Activated CD4-positive, alpha-beta T cell treated with anti-CD3 and anti-CD28 coated beads for 4 hours (primary cell): Measurements from ENCODE around the gene EMC1.
A peak's percentile ranks its signal among the peaks of the same experiment; 100 is the strongest.

Source experiments
- DNase-seq, 2 donors: peaks; one replicate each; pipeline ENCODE4 v3.0.0-alpha.2; 2020

EMC1 gene

GRCh38 chr1:19213580-19213979 is 37.7 kb downstream of the EMC1 start:
- no peak for DNase-seq

GRCh38 chr1:19212167-19212566 is 39.2 kb downstream of the EMC1 start:
- DNase-seq, result no peak

DNA sequence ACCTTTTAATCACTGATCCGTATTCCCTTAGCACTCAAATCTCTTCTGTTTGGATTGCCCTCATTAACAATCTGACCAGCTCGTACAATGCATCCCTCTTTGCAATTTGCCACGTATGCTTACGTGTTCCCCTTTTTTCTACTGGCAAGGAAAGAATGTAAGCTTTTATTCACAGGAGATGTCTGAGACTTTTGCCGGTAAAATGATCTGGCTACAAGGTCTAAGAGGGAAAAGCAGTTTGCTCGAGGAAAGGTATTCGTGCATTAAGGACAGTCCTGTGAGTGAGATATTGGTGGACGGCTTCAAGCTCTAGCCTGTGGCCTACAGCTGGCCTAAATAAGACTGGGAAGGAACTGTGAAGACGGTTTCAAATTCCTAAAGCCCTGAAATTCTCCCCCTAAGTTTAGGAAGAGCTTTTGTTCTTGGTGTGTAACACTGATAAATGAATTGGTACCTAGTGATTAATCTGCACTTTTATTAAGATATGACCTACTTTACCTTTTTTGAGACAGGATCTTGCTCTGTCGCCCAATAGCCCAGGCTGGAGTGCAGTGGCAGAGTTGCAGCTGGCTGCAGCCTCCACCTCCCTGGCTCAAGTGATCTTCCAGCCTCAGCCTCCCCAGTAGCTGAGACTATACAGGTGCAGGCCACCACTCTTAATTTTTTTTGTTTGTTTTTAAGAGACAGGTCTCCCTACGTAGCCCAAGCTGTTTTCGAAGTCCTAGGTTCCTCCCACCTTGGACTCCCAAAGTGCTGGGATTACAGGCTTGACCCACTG is 40.4 kb downstream of the EMC1 start:
- DNase-seq, result no peak

DNA sequence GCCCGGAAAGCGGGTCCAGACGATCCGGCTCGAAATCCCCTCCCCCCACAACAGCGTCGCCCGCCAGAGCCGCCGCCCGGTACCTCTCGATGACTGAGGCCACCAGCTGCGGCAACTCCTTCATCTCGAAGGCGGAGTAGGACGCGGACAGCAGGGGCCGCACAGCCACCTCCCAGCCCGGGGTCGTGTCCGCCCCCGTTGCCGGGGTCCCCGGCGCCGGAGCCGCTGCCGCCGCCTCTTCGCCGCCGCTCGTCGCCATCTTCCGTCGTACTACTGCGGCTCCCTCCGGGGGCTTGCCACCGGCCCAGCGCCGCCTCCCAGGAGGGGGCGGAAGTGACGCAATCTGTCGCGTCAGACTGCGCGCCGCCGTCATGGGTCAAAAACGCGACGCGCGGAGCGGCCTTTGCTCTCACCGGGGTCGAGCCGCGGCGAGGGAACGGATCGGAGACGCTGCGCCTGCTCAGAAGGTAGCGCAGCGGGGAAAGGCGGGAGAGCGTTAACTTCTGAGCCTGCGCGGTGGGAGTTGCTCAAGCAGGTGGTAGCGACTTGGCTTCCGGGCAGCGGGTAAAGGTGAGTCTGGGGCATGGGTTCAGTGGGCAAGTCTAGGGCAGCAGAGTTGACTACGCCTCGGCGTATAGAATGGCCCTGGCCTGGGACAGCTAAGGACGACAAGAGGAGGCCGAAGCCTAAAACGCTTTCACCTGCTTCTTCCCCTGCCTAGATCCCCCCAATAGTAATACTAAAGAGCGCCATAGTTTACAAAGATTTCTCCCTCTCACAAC is 41.1 kb downstream of the EMC1 start, which contains the start of gene UBR4:
Gene UBR4 (minus strand): TSS at position 277 of the 782 bp plus-strand sequence. CDS start 18 bp downstream, at position 259.
- DNase-seq, result peak; percentile 96 to 97

DNA sequence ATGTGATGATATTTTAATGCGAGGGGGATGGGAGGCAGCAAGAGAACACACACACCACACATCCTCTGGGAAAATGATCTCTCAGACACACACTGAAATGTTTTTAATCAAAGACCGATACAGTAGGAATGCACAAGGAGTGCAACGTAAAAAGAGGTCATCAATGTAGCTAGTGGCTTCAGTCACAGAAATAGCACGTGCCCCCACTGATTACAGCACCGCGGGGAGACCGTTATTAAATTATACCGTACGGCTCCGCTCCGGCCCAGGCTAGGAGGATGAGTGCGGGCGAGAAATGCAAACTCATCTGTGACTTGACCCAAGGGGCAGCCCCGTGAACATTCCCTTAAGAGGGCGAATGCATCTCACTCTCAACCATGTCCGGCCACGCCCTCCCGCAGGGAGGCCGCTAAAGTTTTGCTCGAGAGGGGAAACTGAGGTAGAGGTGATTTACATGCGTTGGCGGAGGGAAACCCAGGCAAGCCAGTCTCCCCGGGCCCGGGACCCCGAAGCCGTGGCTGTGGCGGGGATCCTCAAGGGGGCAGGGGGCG is 41.8 kb downstream of the EMC1 start:
- no peak for DNase-seq

DNA sequence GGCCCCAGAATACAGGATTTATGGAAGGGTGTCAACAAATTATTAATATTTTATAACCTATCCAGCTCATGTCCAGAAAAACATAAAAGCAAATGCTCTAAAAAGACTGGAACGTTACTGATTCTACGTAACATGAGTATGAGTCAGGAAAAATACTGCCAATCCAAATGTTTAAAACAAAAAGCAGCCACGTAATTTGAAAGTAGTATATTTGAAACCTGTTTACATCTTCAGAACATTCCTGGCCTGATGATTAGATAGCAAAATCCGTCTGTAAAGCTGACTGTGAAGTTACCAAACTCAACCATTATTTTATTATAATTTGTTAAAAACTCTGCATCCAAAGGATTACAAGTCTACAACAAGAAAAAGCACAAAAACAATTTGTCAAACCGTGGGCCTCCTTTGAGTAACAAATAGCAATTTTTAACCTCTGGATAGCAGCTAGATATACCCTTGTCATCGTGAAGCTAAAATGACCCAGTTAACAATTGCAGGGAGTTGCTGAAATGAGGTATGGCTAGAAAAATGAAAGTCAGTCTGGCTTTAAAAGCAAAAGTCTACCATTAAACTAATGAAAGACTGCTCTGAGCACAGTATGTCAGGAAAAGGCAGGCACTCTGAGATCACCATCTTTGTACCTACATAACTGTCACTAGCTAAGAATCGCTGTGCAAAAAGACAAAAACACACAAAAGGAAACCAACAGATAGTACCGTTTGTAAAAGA is 42.5 kb downstream of the EMC1 start:
- DNase-seq, result no peak

GRCh38 chr1:19206947-19207346 is 44.4 kb downstream of the EMC1 start:
- no peak for DNase-seq

GRCh38 chr1:19205845-19206244 is 45.5 kb downstream of the EMC1 start:
- no peak for DNase-seq

GRCh38 chr1:19205403-19205802 is 45.9 kb downstream of the EMC1 start:
- no peak for DNase-seq

GRCh38 chr1:19204446-19205266 is 46.7 kb downstream of the EMC1 start:
- no peak for DNase-seq

GRCh38 chr1:19203440-19203839 is 47.9 kb downstream of the EMC1 start:
- DNase-seq, result no peak

DNA sequence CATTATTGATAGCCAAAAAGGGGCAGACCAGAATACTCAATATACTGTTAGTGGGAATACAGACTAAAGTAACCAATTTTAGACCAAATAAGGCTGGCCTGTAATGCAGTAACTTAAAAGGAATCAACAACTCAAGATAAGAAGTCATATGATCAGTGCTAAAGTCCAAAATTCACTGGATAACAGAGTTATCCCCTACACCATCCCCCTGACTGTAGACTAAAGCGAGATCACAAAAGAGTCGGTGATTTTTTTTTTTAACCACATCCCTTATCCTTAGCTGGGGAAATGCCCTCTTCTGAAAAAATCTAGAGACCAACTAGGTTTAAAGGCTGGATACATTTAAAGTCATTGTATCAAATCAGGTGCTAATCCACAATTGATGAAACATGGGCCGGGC is 48.9 kb downstream of the EMC1 start:
- DNase-seq, result no peak

DNA sequence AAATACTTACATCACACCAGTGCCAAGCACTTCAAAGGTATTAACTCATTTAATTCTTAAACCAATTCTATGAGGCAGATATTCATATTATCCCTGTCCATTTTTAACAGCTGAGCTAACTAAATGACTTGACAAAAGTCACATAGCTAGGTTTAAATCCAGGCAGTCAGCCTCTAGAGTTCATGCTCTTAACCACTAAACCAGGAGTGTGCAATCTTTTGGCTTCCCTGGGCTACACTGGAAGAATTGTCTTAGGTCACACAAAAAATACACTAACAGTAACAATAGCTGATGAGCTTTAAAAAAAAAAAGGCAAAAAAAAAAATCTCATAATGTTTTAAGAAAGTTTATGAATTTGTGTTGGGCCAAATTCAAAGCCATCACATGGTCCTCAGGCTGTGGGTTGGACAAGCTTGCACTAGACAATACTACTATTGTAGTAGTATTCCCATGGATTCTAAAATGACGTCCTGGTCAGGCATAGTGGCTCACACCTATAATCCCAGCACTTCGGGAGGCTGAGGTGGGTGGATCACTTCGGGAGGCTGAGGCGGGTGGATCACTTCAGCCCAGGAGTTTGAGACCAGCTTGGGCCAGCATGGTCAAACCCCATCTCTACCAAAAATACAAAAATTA is 51.2 kb downstream of the EMC1 start:
- no peak for DNase-seq

DNA sequence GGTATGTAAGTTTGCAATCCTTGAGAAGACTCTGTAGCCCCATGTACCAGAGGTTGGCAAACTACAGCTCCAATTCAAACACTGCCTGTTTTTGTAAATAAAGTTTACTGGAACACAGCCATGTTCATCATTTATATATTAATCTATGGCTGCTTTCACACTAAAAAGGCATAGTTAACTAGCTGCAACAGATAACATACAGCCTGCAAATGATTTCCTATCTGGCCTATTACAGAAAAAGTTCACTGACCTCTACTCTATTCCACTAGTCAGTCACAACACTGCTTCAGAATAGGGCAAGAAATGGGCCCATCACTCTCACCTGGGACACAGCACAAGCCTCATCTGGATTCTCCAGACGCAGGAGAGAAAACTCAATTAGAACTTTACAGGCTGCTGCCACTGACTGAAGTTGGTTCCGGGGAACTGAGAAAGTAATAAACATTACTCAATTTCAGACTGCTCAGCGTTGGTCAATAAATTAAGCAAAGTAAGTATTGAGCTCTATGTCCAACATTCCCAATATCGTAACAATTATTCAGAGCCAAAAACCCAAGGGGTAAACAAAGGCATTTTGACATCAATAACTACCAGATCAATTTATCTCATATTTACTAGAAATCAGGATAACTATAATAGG is 51.9 kb downstream of the EMC1 start:
- no peak for DNase-seq

GRCh38 chr1:19198820-19199219 is 52.5 kb downstream of the EMC1 start:
- DNase-seq, result no peak

GRCh38 chr1:19197845-19198244 is 53.5 kb downstream of the EMC1 start:
- DNase-seq, result no peak

DNA sequence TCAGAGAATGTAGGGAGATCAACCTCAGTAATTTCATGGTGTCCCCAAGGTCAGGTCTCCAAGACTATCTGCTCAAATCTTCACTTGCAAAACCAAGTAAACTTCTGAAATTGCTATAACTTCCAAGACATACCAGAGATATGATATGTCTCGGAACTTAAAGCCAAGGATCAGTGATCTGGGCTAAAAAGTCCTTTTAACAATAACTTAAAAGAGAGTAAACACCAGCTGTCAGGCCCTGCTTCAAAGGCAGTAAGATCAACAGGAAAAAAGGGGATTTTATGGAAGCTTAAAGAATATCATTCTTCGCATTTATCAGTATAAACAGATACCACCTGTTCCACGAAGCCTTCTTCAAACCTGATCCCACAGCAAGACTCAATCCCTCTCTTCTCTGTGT is 55.0 kb downstream of the EMC1 start:
- no peak for DNase-seq

- DNase-seq, result no peak
Measured at GRCh38 chr1:19193004-19193403, 58.3 kb downstream of the EMC1 start.

DNA sequence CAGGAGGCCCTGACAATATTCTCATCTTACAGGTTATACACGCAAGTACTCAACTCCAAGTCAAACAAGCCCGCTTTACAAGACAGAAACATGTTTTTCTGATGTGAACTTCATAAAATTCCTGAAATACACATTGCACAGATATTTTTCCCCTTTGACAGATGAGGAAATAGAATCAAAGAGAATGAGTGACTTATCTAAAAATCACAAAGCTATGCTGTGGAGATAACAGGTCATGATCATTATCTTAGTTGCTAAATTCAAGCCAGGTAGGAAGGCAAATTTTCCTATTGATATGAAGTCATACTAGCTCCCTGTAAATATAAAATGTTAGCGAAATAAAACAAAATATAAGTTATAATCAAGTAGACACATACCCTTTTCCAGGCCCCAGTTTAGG is 59.5 kb downstream of the EMC1 start:
- no peak for DNase-seq

GRCh38 chr1:19190468-19190867 is 60.9 kb downstream of the EMC1 start:
- DNase-seq, result no peak

GRCh38 chr1:19189270-19189669 is 62.1 kb downstream of the EMC1 start:
- no peak for DNase-seq
